A673 (cell line): Measurements from ENCODE around the gene ATP8A1. TPM values are rescaled to one million over a fixed set of nuclear protein-coding genes. Genes with fewer than 3 reads are reported as not detected.

Experiments
- BruUV-seq: library from RNA; stranded (reverse); fragments of 400-500 nt; replicated peaks from 2 replicates; lab custom pipeline; 2021; lab: Mats Ljungman, UMichigan
- CTCF ChIA-PET: fragments of 300-600 bp; sonication (Branson Sonifier 250); formaldehyde crosslinking; loops from one replicate; lab custom pipeline; 2022; ENCODE audit warnings: antibody characterized with exemption; lab: Charles Lee
- POLR2A ChIA-PET: fragments of 300-600 bp; sonication (Branson Sonifier 250); formaldehyde crosslinking; loops from one replicate; lab custom pipeline; 2022; ENCODE audit warnings: antibody characterized with exemption; ENCODE audit not compliant: low non-redundant PET; lab: Charles Lee
- DNase-seq: peaks from one replicate; pipeline ENCODE4 v3.0.0-alpha.2; 2015; ENCODE audit warnings: low spot score
- H3K27ac ChIP-seq: fragments of 200-600 bp; sonication (generic); 2 replicates; pipeline ENCODE4 v1.5.1; 2016; ENCODE audit warnings: mixed run types, low read depth, mild to moderate bottlenecking, mixed read lengths, antibody characterized with exemption, low read length; ENCODE audit not compliant: poor library complexity, severe bottlenecking
- H3K27me3 ChIP-seq: fragments of 200-600 bp; sonication (generic); replicated peaks from 2 replicates; pipeline ENCODE4 v1.6.1; 2017; ENCODE audit warnings: mixed run types, low read depth, mild to moderate bottlenecking, mixed read lengths, antibody characterized with exemption, low read length; ENCODE audit not compliant: insufficient read depth, poor library complexity
- H3K36me3 ChIP-seq: fragments of 200-600 bp; sonication (generic); 2 replicates; pipeline ENCODE4 v1.6.1; 2016; ENCODE audit warnings: mixed run types, mild to moderate bottlenecking, mixed read lengths, antibody characterized with exemption, low read length; ENCODE audit not compliant: insufficient read depth, poor library complexity, severe bottlenecking
- H3K4me1 ChIP-seq: fragments of 200-600 bp; sonication (generic); 2 replicates; pipeline ENCODE4 v1.6.1; 2017; ENCODE audit warnings: mixed run types, mild to moderate bottlenecking, mixed read lengths, antibody characterized with exemption, low read length; ENCODE audit not compliant: insufficient read depth, poor library complexity, severe bottlenecking
- H3K4me3 ChIP-seq: fragments of 200-600 bp; sonication (generic); 2 replicates; pipeline ENCODE4 v1.5.1; 2016; ENCODE audit warnings: low read depth, mixed run types, mild to moderate bottlenecking, mixed read lengths, low read length; ENCODE audit not compliant: poor library complexity, severe bottlenecking
- H3K9me3 ChIP-seq: fragments of 200-600 bp; sonication (generic); 2 replicates; pipeline ENCODE4 v1.6.1; 2016; ENCODE audit warnings: mixed run types, low read depth, mild to moderate bottlenecking, mixed read lengths, antibody characterized with exemption, low read length; ENCODE audit not compliant: poor library complexity, severe bottlenecking
- EZH2 ChIP-seq: fragments of 200-600 bp; sonication (generic); IDR thresholded peaks from 2 replicates; pipeline ENCODE4 v1.6.1; 2017; ENCODE audit warnings: borderline replicate concordance, low read depth, mild to moderate bottlenecking, mixed read lengths, antibody characterized with exemption, low read length; ENCODE audit not compliant: poor library complexity, severe bottlenecking
- intact Hi-C: fragments of 100-400 bp; cut with micrococcal nuclease; formaldehyde crosslinking; loops from one replicate; pipeline ENCODE4 v1.10.0; 2022; ENCODE audit not compliant: unreplicated experiment
- total RNA-seq: library from RNA; stranded (reverse); gene quantifications from 2 replicates; pipeline ENCODE4 v1.2.3, GENCODE V29; 2021
- TF ChIP-seq, protein P1 (sequence below): fragments of 300-800, 200-600 bp; sonication (generic); conservative IDR thresholded peaks from 2 replicates; pipeline ENCODE4 v1.5.1; 2017; ENCODE audit warnings: low read depth, mild to moderate bottlenecking, antibody characterized with exemption, low read length, moderate library complexity, mixed read lengths

The ATP8A1 gene
- total RNA-seq, 1 experiment from 2014 or later = 0.28 TPM

DNA sequence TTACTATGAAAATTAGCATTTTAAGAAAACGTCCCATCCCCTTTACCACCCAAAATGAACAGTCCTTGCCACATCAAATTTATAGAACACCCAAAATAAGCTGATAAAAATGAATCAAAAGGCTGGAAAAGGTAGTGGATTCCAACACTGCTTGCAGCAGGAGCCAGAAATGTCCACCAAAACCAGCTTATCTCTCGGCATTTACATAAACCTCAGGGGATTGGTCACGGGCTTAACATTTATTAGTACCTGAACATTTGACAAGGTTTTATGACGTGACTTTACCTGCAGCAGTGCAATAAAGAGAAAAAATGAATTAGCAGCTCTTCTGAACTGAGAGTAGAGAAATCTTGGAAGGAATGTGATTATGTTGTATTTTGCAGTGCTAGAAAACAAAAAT is 31.6 kb downstream of the ATP8A1 start:
- DNase-seq = no peak
- H3K4me3 ChIP-seq = no peak overlapping the region
- no peak for TF ChIP-seq EZH2
- TF ChIP-seq, protein P1, sequence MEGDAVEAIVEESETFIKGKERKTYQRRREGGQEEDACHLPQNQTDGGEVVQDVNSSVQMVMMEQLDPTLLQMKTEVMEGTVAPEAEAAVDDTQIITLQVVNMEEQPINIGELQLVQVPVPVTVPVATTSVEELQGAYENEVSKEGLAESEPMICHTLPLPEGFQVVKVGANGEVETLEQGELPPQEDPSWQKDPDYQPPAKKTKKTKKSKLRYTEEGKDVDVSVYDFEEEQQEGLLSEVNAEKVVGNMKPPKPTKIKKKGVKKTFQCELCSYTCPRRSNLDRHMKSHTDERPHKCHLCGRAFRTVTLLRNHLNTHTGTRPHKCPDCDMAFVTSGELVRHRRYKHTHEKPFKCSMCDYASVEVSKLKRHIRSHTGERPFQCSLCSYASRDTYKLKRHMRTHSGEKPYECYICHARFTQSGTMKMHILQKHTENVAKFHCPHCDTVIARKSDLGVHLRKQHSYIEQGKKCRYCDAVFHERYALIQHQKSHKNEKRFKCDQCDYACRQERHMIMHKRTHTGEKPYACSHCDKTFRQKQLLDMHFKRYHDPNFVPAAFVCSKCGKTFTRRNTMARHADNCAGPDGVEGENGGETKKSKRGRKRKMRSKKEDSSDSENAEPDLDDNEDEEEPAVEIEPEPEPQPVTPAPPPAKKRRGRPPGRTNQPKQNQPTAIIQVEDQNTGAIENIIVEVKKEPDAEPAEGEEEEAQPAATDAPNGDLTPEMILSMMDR = no peak
- no peaks in the 10 kb centered on the region for H3K4me1 ChIP-seq
- no peak overlapping the region for H3K27ac ChIP-seq
- H3K9me3 ChIP-seq = no peaks in the 10 kb centered on the region
- peaks cover 10% of the 10 kb centered on the region for H3K27me3 ChIP-seq
- BruUV-seq = no TSS peak
- H3K36me3 ChIP-seq = no peaks in the 10 kb centered on the region
- ChIA-PET CTCF (no interaction called here), POLR2A (no interaction called here)
- intact Hi-C loops = no loop called here

DNA sequence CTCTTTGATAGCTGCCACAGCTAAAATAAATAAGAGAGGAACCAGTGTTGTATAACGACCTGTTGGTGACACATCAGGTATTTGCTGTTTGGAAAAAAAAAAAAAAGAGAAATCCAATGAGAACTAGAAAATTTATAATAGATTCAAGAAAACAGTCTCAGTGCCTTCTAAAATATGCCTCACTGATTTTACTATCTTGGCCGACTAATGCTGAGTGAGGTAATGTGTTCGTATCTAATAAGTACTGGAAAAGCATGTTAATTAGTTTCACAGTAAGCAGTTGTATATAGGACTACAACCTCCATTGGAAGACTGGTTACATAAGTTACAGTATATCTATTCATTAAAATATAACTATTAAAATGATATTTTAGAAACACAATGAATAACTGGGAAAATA is 32.4 kb downstream of the ATP8A1 start:
- Histone ChIP-seq H3K4me3 (no peak overlapping the region), H3K36me3 (no peaks in the 10 kb centered on the region), H3K27ac (no peak overlapping the region), H3K9me3 (no peaks in the 10 kb centered on the region), H3K27me3 (peaks cover 10% of the 10 kb centered on the region), H3K4me1 (no peaks in the 10 kb centered on the region)
- DNase-seq = no peak
- ChIA-PET CTCF (no interaction called here), POLR2A (no interaction called here)
- TF ChIP-seq EZH2 = no peak
- TF ChIP-seq, protein P1 = no peak
- intact Hi-C loops = no loop called here
- no TSS peak for BruUV-seq

DNA sequence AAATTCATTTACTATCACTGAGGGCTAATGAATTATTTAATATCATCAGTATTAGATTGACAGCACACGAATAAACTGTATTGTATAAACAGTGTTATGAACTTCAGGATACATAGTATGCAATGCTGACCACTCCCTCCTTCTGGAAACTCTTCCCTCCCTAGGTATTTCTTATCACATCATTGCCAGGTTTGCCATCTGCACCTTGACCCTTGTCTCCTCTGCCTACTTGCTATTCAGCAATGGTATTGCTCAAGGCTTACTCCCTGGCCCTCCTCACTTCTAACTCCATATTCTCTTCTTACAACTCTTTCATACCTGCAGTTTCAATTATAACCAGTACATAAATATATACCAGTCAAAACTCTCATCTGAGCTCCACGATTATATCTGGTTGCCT is 38.9 kb downstream of the ATP8A1 start:
- CTCF ChIA-PET = no interaction called here
- POLR2A ChIA-PET = no interaction called here

More for the DNA sequence above, 38.9 kb downstream of the ATP8A1 start:
- H3K4me1 ChIP-seq = no peaks in the 10 kb centered on the region
- DNase-seq = no peak
- H3K27ac ChIP-seq = no peak overlapping the region
- no peak overlapping the region for H3K4me3 ChIP-seq
- no TSS peak for BruUV-seq
- H3K27me3 ChIP-seq = no peaks in the 10 kb centered on the region
- H3K9me3 ChIP-seq = no peaks in the 10 kb centered on the region
- intact Hi-C loops = no loop called here
- no peaks in the 10 kb centered on the region for H3K36me3 ChIP-seq
- TF ChIP-seq EZH2 = no peak
- TF ChIP-seq, protein P1 = no peak
